Measurements from ENCODE around the gene MTHFR. TPM values are rescaled to one million over a fixed set of nuclear protein-coding genes. Genes with fewer than 3 reads are reported as not detected.

Gene MTHFR
- total and polyA plus RNA-seq, 12 donors, result 17.7 to 75.8 (median 39.1) TPM

- H3K27me3 ChIP-seq, result no peaks in the 10 kb centered on the region
- H3K4me1 ChIP-seq, result peaks cover 17 to 86% (median 75%) of the 10 kb centered on the region in 9 donors
- no peak for TF ChIP-seq CTCF (IDR thresholded peaks at IDR 0.05)
- intact Hi-C loops (cut with DNase I), result loop anchor here in 4 of 10 donors (2.0 to 5.0 kb wide), 2 partner anchors 16 to 65 kb away; partner anchors contain the start of gene AGTRAP (in 3 of the 4)
- no peaks in the 10 kb centered on the region for H3K9me3 ChIP-seq
- 3 to 6% methylated on average over 6 of the region's 6 CpGs for WGBS, 2 donors
- H3K4me3 ChIP-seq, result peak overlapping the region; percentile 55 to 96 (median 76)
- DNase-seq (peak in 1 of 2 donors; percentile 43), ATAC-seq (peak in 1 of 8 donors; percentile 19)
- H3K36me3 ChIP-seq, result peaks cover 0 to 45% (median 22%) of the 10 kb centered on the region in 9 donors
- peak overlapping the region; percentile 96 to 100 (median 99) for H3K27ac ChIP-seq
Measured at GRCh38 chr1:11802616-11802972, 3.2 kb downstream of the MTHFR start.

GRCh38 chr1:11800756-11801433 is 4.9 kb downstream of the MTHFR start:
- intact Hi-C loops (cut with DNase I), result loop anchor here in 3 of 10 donors (5.0 kb wide), 1 partner anchor 64 kb away; the partner anchor contains the start of gene AGTRAP (in 3 of the 3)
- no peak for TF ChIP-seq CTCF (IDR thresholded peaks at IDR 0.05)
- peak overlapping the region in 9 of 10 donors; percentile 33 to 100 (median 99) for H3K27ac ChIP-seq

GRCh38 chr1:11800391-11800755 is 5.4 kb downstream of the MTHFR start:
- Histone ChIP-seq H3K4me1 (peaks cover 35 to 96% (median 85%) of the 10 kb centered on the region in 9 donors), H3K36me3 (peaks cover 0 to 63% (median 31%) of the 10 kb centered on the region in 9 donors), H3K27me3 (no peaks in the 10 kb centered on the region), H3K4me3 (peak overlapping the region in 2 of 10 donors; percentile 80 to 96), H3K27ac (peak overlapping the region in 9 of 10 donors; percentile 4 to 100 (median 98)), H3K9me3 (no peaks in the 10 kb centered on the region)
- intact Hi-C loops (cut with DNase I), result loop anchor here in 3 of 10 donors (5.0 kb wide), 1 partner anchor 63 kb away; the partner anchor contains the start of gene AGTRAP (in 3 of the 3)
- 91 to 96% methylated on average over 8 of the region's 8 CpGs for WGBS, 2 donors
- TF ChIP-seq CTCF (IDR thresholded peaks at IDR 0.05), result no peak
- ATAC-seq (no peak), DNase-seq (no peak)

More at GRCh38 chr1:11800756-11801433, 4.9 kb downstream of the MTHFR start:
- peak overlapping the region in 7 of 10 donors; percentile 55 to 96 (median 80) for H3K4me3 ChIP-seq
- H3K4me1 ChIP-seq, result peaks cover 30 to 91% (median 80%) of the 10 kb centered on the region in 9 donors
- WGBS, 2 donors, result 66 to 68% methylated on average over 21 of the region's 21 CpGs
- ATAC-seq (no peak), DNase-seq (no peak)
- no peaks in the 10 kb centered on the region for H3K9me3 ChIP-seq
- H3K36me3 ChIP-seq, result peaks cover 0 to 57% (median 26%) of the 10 kb centered on the region in 9 donors
- H3K27me3 ChIP-seq, result no peaks in the 10 kb centered on the region

GRCh38 chr1:11799896-11800295 is 5.9 kb downstream of the MTHFR start:
- Histone ChIP-seq H3K27ac (peak overlapping the region in 7 of 10 donors; percentile 4 to 100 (median 99)), H3K4me3 (no peak overlapping the region), H3K4me1 (peaks cover 35 to 97% (median 87%) of the 10 kb centered on the region in 9 donors), H3K36me3 (peaks cover 0 to 67% (median 36%) of the 10 kb centered on the region in 9 donors), H3K9me3 (no peaks in the 10 kb centered on the region), H3K27me3 (no peaks in the 10 kb centered on the region)
- 96 to 99% methylated on average over 9 of the region's 9 CpGs for WGBS, 2 donors
- DNase-seq (no peak), ATAC-seq (no peak)
- intact Hi-C loops (cut with DNase I), result loop anchor here in 3 of 10 donors (5.0 kb wide), 1 partner anchor 63 kb away; the partner anchor contains the start of gene AGTRAP (in 3 of the 3)
- no peak for TF ChIP-seq CTCF (IDR thresholded peaks at IDR 0.05)

Data from heart right ventricle (tissue), 16 donors.